Lung microvascular endothelial cell (primary cell): ENCODE results near the gene ACCSL. TPM values are rescaled to one million over a fixed set of nuclear protein-coding genes. Genes with fewer than 3 reads are reported as not detected.

Experiments
- DNase-seq, 2 donors: peaks; one replicate each; pipeline versions ENCODE4 v3.0.0 to v3.0.0-alpha.2; 2010; ENCODE audit warnings: low read depth in 2 of 2
- total RNA-seq: library from RNA; depleted of rRNA; stranded (reverse); fragments of >200 nt; gene quantifications from 2 replicates; pipeline ENCODE4 v1.2.1, GENCODE V29; 2014

Gene ACCSL
- total RNA-seq, 1 donor from 2014 or later, result not detected

DNA sequence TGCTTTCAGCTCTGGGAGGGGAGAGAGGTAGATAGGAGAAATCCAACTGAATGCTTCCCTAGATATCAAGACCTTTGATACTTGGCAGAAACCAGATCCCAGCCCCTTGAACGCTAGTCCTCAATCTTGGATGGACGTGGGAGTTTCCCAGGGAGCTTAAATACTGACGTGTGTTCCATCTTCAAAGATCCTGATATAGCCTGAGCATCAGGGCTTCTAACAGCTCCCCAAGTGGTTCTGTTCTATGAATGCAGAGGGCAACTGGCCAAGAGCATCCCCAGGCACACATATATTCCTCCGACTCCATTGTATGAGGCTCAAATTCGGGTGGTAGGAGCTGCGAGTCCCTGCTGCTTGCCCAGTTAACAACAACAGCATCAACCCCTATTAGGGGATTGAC, 9.6 kb downstream of the ACCSL start:
- no peak for DNase-seq

DNA sequence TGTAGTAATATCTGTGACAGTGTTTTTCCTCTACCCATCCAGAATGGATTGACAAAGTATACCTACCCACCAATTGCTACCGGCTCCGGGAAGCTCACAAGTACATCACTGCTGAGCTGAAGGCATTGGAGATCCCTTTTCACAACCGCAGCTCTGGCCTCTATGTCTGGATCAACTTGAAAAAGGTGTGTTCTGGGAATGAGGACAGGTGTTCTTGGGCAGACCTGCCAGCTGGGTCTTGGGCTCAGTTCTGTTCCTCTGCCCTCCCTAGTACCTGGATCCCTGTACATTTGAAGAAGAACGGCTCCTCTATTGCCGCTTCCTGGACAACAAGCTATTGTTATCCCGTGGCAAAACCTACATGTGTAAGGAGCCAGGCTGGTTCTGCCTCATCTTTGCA, 10.5 kb downstream of the ACCSL start:
- no peak for DNase-seq

DNA sequence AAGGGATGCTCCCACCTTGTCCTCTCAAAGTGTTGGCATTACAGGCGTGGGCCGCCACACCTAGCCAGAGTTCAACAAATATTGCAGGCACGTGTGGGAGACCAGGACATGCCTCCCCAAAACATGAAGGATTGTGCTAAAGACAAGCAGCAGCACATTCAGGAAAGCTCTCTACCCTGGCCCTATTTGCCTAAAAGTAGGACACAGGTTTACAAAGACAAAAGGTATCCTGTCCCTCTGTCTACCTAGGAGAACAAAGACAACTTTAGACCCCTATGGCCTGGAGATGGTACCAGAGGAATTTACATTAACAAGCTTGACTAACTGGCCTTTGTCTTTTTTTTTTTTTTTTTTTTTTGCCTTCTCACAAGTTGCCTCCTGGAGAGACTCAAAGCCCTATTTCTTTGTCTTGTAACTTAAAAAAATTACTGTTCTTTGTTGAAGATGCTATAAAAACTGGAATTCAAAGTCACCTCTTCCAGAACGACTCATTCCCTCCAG, 17.4 kb downstream of the ACCSL start:
- no peak for DNase-seq

DNA sequence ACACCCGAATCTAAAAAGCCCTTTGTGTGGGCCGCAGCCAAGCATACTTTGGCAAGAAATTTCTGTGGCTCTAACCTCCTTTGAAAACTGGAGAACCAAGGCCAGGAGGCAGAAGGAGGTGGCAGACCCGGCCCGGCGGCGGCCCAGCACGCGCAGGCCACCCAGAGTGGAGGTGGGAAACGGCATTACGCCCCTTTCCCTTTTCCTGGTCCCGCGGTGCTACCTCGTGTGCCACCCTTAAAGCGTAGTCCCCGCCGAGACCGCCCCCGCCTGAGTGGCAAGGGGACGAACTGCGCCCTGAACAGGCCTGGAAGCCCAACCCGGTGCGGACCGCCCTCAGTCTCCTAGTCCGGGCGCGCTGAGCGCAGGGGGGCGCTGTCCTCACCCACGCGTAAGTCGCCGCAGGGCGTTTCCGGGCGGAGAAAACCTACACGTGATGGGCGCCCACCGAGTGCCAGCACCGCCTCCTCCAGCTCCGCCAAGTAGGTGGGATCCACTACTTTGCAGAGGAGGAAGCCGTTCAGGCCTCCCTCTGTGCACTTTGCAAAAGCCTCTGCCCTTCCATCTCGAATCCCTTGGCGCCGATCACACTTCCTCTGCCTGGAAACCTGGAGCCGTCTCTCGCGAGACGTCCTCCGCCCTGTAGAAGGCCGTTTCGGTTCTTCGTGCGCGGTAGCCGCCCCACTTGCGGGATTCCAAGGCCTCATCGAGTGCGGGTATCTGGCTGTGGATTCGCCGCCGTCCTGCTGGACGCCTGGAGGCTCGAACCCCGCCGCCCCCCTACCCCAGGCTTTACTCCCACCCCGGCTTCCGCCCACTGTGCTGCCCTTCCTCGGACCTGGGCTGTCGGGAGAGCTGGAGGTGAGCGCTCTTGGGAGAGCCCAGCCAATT, 18.3 kb downstream of the ACCSL start, which contains the start of gene ACCS:
TSS of gene ACCS (plus strand) at position 430 of the 891 bp plus-strand sequence. CDS start 1,358 bp downstream, outside the sequence.
- peak; percentile 93 to 95 for DNase-seq

DNA sequence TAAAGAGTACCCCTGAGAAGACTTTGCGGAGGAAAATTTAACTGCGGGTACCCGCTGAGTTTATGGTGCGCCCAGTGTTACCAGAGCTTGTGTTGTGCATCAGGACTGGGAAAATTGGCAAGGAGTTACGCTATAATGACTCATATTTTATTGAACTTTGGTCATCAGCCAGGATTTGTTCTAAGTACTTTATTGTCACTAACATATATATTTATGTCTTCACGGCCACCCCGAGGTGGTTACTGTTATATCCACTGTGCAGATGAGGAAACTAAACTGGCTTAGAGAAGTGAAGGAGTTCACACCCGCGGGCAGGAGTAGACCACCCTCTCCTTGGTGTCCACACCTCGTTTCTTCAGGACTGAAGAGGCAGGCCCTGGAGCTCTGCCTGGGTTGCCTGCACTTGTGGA, 19.0 kb downstream of the ACCSL start:
- DNase-seq, result peak; percentile 80 to 82

DNA sequence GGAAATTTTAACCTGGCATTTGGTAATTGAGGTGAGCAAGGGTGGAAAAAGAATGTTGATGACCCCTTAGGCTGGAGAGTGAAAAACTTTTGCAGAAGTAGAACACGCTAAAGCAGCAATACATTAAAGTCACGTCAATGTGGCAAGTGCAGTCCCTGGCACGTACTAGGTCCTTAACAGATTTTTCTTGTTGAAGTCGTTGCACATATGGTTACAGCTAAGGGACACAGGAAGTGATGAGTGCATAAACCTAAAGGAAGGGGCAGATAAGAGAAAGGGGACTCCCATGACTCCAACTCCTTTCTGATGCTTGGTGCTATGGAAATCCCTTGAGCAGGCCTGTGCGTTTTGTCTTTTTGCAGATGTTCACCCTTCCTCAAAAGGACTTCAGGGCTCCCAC, 19.5 kb downstream of the ACCSL start:
- DNase-seq, result no peak

DNA sequence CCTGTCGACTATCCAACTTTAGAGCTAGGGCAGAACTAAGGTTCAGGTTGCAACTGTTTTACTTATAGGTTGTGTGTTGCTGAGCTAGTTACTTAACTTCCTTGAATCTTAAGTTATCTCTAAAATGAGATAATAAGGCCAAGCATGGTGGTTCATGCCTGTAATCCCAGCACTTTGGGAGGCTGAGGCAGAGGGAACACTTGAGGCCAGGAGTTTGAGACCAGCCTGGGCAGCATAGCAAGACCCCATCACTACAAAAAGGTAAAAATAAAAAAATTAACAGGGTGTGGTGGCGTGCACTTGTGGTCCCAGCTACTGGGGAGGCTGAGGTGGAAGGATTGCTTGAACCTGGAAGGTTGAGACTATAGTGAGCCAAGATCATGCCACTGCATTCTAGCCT, 20.4 kb downstream of the ACCSL start:
- no peak for DNase-seq

DNA sequence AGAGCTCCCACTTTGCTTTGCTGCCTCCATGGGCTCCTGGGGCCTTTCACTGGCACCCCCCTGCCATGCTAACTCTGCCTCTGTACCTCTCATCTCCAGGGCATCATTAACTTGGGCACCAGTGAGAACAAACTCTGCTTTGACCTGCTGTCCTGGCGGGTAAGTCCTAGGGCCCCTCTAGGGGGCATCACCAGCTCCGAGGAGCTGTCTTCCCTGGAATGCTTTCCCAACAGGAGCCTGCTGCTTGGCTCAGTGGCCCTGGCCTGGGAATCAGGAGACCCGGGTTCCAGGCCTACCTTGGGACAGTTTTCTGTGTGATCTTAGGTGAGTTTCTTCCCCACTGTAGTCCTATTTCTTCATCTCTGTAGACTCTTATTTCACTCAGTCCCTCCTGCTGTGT, 23.4 kb downstream of the ACCSL start:
- DNase-seq, result no peak

DNA sequence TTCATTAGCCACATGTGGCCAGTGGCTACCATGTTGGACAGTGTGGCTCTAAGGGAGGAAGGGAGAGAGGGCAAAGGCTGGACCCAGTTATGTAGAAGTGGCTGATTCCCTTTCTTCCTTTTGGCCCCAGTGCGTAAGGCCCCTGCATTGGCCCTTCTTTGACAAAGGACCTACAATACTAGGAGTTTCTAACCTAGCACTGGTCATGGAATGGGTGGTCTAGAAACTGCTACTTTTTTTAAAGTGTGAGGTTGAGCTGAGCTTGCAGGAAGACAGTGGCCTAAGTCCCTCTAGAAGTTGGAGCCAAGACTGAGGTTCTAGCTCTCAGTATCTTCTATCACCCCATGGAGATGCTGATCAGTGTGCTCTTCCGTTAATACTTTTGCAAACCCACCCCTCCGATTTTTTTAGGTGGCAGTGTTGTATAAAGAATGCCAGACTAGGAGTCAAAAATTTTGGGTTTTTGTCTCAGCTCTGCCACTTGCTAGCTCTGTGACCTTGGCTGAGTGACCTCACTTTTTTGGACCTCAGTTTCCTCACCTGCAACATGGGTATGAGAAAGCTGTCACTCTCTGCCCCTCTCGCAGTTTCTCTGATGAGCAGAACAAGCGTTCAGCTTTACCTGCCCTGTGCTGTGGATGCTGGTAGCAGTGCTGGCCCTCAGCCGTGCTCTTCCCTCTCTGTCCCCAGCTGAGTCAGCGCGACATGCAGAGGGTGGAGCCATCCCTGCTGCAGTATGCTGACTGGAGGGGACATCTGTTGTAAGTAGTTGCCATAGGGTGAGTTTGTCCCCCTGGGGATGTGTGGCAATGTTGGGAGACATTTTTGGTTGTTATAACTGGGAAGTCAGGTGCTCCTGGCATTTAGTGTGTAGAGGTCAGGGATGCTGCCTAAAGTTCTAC, 25.2 kb downstream of the ACCSL start:
- DNase-seq, result no peak

DNA sequence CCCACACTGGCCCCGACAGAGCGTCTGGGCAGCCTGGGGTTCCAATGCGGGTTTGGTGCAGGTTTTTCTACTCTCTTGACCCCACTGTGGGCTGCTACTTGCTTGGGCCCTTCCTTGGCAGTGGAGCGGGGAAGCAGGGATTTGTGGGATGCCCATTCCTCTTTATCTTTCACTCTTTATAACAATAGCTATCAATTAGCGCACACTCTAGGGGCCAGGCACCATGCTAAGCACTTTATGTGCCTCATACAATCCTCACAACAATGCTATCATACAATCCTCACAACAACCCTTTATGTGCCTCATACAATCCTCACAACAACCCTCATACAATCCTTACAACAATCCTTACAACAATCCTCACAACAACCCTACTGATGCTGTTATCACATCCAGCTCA, 31.0 kb downstream of the ACCSL start:
- no peak for DNase-seq

DNA sequence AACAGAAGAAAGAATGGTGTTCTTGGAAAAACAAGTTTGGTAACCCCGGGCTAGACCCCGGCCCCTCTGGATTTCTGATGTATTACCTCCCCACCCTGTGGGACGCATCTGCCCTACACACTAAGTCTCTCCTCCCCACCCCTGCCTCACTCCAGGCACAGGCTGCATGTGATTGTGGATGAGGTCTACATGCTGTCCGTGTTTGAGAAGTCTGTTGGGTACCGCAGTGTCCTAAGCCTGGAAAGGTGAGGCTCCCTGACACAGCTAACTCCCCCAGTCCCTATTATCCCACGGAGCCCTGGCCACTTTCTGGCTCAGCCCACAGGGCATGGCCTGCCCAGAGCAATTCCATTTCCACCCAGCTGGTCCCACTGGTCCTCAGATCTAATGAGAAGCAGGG, 31.6 kb downstream of the ACCSL start:
- DNase-seq, result no peak

DNA sequence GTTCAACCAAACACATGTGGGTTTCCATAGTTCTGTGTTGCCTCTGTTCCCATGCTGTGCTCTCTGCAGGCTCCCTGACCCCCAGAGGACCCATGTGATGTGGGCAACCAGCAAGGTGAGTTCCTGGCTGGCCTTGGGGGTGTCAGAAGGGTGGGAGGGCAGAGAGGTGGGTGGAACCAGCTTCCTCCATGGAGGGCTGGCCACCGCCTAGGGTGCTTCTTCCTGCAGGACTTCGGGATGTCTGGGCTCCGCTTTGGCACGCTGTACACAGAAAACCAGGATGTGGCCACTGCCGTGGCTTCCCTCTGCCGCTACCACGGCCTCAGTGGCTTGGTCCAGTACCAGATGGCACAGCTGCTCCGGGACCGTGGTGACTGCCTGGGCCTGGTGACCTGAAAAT, 33.2 kb downstream of the ACCSL start:
- DNase-seq, result no peak

DNA sequence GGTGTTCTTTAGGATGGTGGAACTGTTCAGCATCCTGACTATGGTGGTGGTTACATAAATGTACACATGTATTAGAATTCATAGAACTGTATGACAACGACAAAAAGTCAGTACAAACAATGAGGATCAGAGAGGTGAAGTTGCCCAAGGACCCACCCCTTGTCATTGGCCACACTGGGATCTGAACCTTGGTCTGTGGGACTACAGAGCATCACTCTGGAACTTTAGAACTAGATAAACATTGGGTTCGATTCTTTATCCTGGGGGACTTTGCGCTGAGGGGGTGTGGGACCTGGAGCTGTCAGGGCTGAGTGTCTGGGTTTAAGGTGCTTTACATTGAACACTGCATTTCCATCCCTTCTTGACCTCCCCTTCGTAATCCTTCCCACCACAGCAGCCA, 34.9 kb downstream of the ACCSL start:
- DNase-seq, result no peak

DNA sequence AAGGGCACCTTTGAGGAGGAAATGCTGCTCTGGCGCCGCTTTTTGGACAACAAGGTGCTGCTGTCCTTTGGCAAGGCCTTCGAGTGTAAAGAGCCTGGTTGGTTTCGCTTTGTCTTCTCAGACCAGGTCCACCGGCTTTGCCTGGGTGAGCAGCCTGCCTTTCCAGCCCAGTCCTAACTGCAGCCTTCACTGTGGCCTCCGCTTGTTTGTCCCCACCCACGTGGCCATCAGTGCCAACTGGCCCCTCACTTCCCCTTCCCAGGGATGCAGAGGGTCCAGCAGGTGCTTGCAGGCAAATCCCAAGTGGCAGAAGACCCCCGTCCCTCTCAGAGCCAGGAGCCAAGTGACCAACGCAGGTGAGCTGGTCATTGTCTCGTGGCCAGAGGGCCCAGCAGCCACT, 35.7 kb downstream of the ACCSL start:
- DNase-seq, result no peak

DNA sequence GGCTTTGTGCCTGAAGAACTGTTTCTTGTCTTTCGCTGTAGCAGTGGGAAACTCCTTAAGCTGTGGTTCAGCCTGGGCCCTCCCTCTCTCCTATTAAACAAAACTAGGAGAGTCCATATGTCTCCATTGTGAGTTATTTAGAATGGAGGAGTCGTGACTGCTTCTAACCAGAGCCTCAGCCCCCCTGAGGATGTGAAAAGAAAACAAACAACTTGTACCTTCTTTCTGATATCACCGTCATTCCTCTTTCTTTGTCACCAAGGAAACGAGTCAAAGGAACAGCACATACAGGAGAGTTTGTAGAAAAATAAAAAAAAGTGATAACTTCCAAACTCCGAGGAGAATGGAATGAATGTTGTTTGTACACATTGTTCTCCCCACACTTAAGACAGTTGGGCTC, 36.1 kb downstream of the ACCSL start:
- no peak for DNase-seq

DNA sequence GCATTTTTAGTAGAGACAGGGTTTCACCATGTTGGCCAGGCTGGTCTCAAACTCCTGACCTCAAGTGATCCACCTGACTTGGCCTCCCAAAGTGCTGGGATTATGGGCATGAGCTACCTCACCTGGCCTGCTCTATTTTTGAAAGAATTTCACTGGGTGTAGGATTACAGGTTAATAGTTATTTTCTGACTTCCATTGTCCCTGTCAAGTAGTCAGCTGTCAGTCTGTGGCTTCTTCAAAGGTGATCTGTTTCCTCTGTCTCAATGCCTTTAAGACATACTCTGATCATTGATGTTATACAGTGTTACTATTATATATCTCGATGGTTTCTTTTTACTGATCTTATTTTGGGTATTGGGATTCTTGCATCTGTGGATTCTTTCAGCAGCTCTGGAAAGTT, 37.5 kb downstream of the ACCSL start:
- DNase-seq, result no peak

DNA sequence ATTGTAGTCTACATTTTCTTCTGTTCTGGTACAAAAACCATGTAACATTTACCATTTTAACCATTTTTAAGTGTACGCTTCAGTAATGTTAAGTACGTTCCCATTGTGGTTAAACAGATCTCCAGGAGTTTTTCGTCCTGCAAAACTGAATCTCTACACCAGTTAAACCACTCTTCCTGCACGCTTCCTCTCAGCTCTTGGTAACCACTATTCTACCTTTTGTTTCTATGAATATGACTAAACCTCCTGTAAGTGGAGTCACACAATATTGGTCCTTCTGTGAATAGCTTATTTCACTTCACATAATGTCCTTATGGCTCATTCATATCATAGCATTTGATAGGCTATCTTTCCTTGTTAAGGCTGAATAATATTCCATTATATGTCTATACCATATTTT, 40.6 kb downstream of the ACCSL start:
- DNase-seq, result no peak

DNA sequence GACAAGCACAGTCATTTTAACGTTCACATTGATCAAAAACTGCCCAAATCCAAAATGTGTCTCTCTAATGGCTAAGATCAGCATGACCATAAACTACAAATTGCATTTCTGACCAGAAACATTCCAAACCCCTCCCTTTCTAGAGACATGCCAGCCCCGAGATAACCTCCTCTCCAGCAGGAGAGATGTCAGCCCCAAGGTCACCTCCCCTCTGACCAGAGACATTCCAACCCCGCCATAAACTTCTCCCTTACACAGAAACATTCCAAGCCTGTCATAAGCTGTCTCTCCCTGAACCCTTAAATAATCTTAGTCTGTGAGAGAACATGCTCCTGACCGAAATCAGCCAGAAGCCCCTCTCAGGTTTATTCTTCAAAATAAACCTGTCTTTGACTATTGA, 41.1 kb downstream of the ACCSL start:
- DNase-seq, result no peak

DNA sequence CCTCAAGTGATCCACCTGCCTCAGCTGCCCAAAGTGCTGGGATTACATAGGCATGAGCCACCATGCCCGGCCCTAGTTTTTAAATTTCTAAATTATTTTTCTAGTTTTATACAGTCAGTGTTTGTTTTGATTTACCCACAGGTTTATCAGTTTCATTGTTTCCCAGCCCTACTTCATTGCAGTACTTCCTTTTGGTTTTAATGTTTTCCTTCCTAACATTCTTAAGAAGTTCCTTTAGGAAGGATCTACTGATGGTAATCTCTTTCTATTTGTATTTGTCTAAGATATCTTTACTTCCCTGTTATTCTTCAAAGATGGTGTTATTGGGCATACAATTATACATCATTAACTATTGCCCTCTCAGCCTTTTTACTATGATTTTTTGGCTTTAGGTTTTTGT, 42.8 kb downstream of the ACCSL start:
- DNase-seq, result peak in 1 of 2 donors; percentile 57

DNA sequence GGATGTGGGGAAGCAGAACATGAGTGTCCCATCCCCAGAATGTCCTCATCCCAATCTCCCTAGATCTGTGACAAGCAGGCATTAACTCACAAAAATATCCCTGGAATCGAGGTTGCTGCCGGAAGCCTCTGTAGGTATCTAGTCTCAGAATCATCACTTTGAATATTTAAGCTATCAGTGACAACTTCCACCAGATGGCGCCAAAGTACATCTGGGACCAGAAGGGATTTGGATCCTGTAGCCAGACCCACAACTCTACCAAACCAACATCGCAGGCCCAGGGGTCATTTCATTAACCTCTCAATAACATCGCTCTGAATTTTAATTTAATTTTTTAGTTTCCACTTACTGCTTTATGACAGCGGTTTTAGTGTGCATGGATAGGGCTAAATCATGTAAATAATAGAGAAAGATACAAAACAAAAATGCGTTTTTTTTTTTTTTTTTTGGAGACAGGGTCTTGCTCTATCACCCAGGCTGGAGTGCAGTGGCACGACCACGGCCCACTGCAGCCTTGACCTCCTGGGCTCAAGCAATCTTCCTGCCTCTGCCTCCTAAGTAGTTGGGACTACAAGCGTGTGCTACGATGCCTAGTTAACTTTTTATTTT, 46.6 kb downstream of the ACCSL start:
- DNase-seq, result peak; percentile 81 to 89

DNA sequence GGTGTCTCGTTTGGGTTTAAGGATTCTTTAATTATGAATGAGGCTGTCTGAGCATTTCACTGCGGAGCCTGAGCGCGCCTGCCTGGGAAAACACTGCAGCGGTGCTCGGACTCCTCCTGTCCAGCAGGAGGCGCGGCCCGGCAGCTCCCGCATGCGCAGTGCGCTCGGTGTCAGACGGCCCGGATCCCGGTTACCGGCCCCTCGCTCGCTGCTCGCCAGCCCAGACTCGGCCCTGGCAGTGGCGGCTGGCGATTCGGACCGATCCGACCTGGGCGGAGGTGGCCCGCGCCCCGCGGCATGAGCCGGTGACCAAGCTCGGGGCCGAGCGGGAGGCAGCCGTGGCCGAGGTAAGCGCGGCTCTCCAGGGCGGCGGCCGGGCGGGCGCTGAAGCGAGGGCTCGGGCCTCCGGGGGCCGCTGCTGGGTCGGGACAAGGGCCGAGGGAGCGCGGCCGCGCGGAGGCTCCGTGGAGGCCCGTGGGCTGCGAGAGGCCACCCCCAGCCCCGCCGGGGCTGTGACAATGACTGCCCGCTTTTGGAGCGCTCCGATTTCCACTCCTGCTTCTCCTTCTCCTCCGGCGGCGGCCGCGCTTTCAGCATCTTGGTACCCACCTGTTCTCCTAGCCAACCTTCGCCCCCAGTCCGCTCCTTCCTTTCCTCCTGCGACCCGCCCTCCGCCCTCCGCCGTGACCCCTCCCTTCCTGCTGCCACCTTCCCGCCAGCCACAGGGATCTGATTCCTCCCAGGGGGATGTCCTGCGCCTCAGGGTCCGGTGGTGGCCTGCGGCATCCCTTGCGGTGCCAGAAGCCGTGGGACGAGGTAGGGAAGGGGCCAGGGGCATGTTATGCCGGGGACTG, 48.0 kb downstream of the ACCSL start, which contains the start of gene EXT2:
TSS of gene EXT2 (plus strand) at position 173 of the 854 bp plus-strand sequence. CDS start 12,035 bp downstream, outside the sequence.
- peak; percentile 88 to 92 for DNase-seq
